ENCODE results near the gene RGPD5.
"Not testable (repeated sequence)": the region's sequence is repeated elsewhere in the genome, so short reads cannot be mapped to it uniquely, and the experiment has no call there.

Gene RGPD5

DNA sequence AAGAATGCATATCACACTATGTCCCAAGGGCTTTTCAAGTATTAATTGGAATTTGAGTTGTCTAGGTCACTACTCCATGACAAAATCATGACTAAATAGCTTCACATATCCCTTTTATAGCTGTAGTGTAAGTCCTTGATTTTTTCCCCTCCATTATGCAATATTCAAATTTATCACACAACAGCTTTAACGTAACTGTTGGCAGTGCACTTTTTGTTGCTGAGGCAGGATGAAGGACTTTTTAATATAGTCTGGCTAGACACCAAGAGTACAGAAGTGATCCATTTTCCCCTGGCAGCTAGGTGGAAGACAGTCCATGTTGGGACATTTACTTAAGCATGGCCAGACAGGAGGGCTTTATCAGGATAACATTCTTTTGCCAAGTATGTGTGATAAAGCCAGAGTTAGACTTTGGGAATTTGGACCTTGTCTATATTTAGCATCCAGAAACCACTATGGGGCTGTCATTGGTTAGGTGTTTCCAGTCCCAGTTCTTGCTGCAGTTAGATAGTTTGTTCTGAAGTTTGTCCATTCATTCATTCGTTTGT lies 11.6 kb upstream of the RGPD5 start:
- not testable (repeated sequence) for H3K9ac ChIP-seq (ENCODE audit: low read length); H3K9me3 ChIP-seq (ENCODE audit: low read length); H3K27me3 ChIP-seq (ENCODE audit: control insufficient read depth in 1 of 2, insufficient read depth in 2 of 2, low read length in 2 of 2); H3K4me3 ChIP-seq (ENCODE audit: low read depth in 1 of 2, low read length in 2 of 2); H3K27ac ChIP-seq (ENCODE audit: low read depth, low read length); H3K36me3 ChIP-seq (ENCODE audit: insufficient read depth, low read length); H3K4me1 ChIP-seq (ENCODE audit: insufficient read depth, low read length)

DNA sequence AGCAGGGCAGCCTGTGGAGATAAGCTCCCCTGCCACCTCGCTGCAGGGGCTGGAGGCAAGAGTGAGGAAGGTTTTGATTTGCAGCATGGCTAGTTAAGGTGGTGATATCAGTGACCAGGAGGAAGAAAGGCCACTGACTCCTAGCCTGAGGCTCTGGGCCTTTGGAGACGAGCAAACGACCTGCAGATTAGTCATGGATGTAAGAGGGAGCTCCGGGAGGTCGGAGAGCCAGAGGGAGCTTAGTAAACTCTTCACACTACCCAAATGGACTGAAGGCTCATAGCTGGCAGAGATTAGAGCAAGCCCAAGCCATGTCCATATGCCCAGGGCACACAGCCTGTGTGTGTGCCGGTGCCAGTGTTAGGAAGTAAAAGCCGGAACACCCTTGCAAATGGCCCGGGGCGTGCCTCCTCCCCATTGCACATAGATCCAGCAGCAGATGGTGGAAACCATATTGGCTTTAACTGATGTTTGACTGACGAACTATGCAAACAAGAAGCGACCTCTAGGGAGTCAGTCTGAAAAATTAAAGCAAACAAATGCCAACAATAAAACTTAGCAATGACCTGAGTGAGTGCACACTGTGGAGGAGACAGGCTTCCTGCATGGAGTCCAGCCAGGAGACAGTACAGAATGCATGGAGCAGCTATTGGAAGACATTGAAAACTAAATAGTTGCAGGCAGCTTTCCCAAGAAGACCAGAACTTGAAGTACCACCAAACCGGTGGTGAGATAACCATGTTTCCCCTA lies 2.4 kb upstream of the RGPD5 start:
- not testable (repeated sequence) for H3K27ac ChIP-seq (ENCODE audit: low read depth, low read length); H3K9me3 ChIP-seq (ENCODE audit: low read length); H3K36me3 ChIP-seq (ENCODE audit: insufficient read depth, low read length); H3K9ac ChIP-seq (ENCODE audit: low read length); H3K4me1 ChIP-seq (ENCODE audit: insufficient read depth, low read length); H3K4me3 ChIP-seq (ENCODE audit: low read depth in 1 of 2, low read length in 2 of 2); H3K27me3 ChIP-seq (ENCODE audit: control insufficient read depth in 1 of 2, insufficient read depth in 2 of 2, low read length in 2 of 2)

DNA sequence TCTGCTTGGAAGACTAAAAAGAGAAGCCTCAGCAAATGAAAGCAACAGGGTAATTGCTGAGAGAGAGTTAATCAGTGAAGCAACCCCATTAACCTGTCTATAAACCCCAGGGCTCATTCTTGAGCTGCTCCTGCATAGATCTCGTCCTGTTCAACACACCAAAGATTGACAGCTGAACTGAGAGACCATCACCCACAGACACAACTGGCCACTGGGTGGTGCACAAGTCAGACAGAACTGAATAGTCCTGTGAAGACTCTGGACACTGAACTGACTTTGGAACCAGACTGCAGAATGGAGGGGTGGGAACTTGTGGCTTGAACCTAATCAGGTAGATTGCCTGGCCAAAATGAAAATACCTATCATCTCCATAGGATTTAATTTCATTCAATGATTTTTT lies 1.4 kb upstream of the RGPD5 start:
- H3K9ac ChIP-seq (ENCODE audit: low read length); H3K4me3 ChIP-seq (ENCODE audit: low read depth in 1 of 2, low read length in 2 of 2); H3K36me3 ChIP-seq (ENCODE audit: insufficient read depth, low read length); H3K27ac ChIP-seq (ENCODE audit: low read depth, low read length); H3K27me3 ChIP-seq (ENCODE audit: control insufficient read depth in 1 of 2, insufficient read depth in 2 of 2, low read length in 2 of 2); H3K4me1 ChIP-seq (ENCODE audit: insufficient read depth, low read length); H3K9me3 ChIP-seq (ENCODE audit: low read length): not testable (repeated sequence)

DNA sequence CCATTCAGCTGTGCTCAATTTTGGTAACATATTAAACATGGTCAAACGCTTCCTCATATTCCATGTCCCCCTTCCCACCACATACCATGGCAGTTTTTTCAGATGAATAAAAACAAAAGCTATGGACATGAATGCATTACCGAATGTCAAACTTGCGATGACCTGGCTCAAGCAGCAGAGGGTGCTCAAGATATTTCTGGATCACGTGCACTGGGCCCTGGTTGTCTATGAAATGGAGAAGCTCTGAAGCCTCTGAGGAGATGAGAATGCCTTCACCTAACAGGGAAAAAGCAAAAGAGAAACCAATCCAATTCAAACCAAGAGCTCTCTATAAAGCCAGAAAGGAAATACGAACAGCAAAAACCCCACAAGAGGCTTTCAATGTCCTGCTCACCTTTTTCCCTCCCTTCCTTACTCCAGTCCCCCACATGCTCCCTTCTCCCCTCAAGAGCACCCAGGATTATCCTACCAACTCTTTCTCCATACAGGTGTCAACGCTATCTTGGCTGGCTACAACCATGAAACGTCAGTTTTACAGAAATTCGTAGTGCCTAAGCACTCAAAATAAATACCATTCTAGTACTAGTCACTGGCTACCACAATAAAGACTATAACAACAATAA lies 77.1 kb downstream of the RGPD5 start:
- not testable (repeated sequence) for H3K4me3 ChIP-seq (ENCODE audit: low read depth in 1 of 2, low read length in 2 of 2); H3K9ac ChIP-seq (ENCODE audit: low read length); H3K9me3 ChIP-seq (ENCODE audit: low read length); H3K36me3 ChIP-seq (ENCODE audit: insufficient read depth, low read length); H3K27ac ChIP-seq (ENCODE audit: low read depth, low read length); H3K27me3 ChIP-seq (ENCODE audit: control insufficient read depth in 1 of 2, insufficient read depth in 2 of 2, low read length in 2 of 2); H3K4me1 ChIP-seq (ENCODE audit: insufficient read depth, low read length)

DNA sequence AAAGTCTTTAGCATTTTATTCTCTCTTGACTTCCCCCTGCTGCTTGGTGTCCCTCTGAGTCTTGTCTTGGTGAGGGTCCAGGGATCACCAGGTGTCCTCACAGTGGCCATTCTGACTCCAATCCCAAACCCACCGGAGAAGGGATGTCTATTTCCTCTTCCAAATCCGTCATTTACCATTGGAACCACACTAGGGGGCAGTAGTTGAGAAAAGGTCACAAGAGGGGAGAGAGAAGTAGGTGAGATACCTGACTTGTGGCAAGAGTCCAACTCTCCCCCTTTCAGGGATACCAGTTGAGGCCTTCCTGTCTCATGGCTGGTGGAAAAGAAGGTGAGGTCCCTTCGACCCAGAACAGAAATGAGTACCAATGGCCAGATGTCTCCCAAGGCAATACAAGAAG lies 82.5 kb downstream of the RGPD5 start:
- H3K4me3 ChIP-seq (ENCODE audit: low read depth in 1 of 2, low read length in 2 of 2); H3K27me3 ChIP-seq (ENCODE audit: control insufficient read depth in 1 of 2, insufficient read depth in 2 of 2, low read length in 2 of 2); H3K36me3 ChIP-seq (ENCODE audit: insufficient read depth, low read length); H3K9ac ChIP-seq (ENCODE audit: low read length); H3K9me3 ChIP-seq (ENCODE audit: low read length); H3K4me1 ChIP-seq (ENCODE audit: insufficient read depth, low read length); H3K27ac ChIP-seq (ENCODE audit: low read depth, low read length): not testable (repeated sequence)

DNA sequence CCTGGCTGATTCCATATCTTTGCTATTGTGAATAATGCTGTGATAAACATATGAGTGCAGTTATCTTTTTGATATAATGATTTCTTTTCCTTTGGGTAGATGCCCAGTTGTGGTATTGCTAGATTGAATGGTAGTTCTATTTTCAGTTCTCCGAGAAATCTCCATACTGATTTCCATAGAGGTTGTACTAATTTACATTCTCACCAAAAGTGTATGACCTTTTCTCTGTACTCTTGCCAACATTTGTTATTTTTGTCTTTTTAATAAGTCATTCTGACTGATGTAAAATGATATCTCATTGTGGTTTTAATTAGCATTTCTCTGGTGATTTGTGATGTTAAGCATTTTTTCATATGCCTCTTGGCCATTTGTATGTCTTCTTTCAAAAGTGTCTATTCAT lies 88.0 kb downstream of the RGPD5 start:
- H3K27ac ChIP-seq (ENCODE audit: low read depth, low read length); H3K4me1 ChIP-seq (ENCODE audit: insufficient read depth, low read length); H3K27me3 ChIP-seq (ENCODE audit: control insufficient read depth in 1 of 2, insufficient read depth in 2 of 2, low read length in 2 of 2); H3K4me3 ChIP-seq (ENCODE audit: low read depth in 1 of 2, low read length in 2 of 2); H3K9ac ChIP-seq (ENCODE audit: low read length); H3K36me3 ChIP-seq (ENCODE audit: insufficient read depth, low read length); H3K9me3 ChIP-seq (ENCODE audit: low read length): not testable (repeated sequence)

DNA sequence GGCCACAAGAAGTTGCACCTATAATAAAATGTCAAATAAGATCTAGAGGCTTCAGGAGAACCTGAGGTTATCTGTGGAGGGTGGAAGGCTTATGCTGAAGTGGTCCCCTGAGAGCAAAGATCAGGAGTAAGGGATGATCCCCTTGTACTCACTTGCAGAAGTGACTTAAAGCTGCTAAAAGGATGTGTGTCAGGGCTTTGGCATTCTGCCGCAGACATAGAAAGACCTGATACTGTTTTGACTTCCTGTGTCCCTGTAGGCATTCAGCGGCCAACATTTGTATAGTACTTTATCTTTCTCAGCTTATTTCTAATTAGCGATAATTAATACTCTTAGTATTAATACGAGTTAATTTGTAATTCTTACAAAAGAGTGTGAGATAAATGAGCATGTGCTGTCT lies 94.3 kb downstream of the RGPD5 start:
- not testable (repeated sequence) for H3K4me1 ChIP-seq (ENCODE audit: insufficient read depth, low read length); H3K27ac ChIP-seq (ENCODE audit: low read depth, low read length); H3K36me3 ChIP-seq (ENCODE audit: insufficient read depth, low read length); H3K27me3 ChIP-seq (ENCODE audit: control insufficient read depth in 1 of 2, insufficient read depth in 2 of 2, low read length in 2 of 2); H3K9me3 ChIP-seq (ENCODE audit: low read length); H3K9ac ChIP-seq (ENCODE audit: low read length); H3K4me3 ChIP-seq (ENCODE audit: low read depth in 1 of 2, low read length in 2 of 2)

DNA sequence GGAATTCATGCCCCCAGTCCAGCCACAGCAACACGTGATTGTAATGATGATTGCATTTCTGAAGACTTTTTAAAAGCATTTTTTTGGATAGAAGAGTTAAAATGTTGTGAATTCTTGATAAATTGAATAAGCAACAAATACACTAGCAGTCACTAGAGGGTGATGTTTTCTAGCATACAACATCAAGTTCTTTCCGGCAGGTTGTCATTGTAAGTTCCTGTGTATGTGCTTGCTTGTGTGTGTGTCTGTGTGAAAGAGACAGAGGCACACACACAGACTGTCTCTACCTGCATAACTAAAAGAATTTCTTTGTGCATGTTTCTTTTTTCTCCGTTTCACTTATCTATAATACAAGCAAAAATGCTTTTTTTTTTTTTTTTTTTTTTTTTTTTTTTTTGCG lies 95.8 kb downstream of the RGPD5 start:
- not testable (repeated sequence) for H3K27me3 ChIP-seq (ENCODE audit: control insufficient read depth in 1 of 2, insufficient read depth in 2 of 2, low read length in 2 of 2); H3K27ac ChIP-seq (ENCODE audit: low read depth, low read length); H3K4me3 ChIP-seq (ENCODE audit: low read depth in 1 of 2, low read length in 2 of 2); H3K4me1 ChIP-seq (ENCODE audit: insufficient read depth, low read length); H3K36me3 ChIP-seq (ENCODE audit: insufficient read depth, low read length); H3K9me3 ChIP-seq (ENCODE audit: low read length); H3K9ac ChIP-seq (ENCODE audit: low read length)

DNA sequence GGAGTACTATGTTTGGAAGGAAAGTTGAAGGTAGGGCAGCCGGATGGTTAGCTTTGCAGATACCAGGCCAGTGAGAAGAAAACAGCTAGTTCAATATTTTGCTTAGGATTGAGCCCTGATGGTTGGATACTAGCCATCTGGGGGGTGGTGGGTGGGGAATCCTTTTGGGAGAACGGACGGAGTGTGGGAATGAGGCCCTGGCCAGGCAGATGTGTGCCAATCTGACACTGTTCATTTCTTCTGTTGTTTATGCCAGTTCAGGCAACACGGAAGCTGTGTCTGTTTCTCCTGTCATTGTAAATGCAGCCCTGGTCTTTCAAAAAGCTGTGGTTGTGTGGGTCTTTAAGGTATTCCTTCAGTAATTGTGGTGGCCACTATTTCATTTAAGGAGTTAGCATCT lies 96.9 kb downstream of the RGPD5 start:
- not testable (repeated sequence) for H3K27ac ChIP-seq (ENCODE audit: low read depth, low read length); H3K36me3 ChIP-seq (ENCODE audit: insufficient read depth, low read length); H3K27me3 ChIP-seq (ENCODE audit: control insufficient read depth in 1 of 2, insufficient read depth in 2 of 2, low read length in 2 of 2); H3K4me3 ChIP-seq (ENCODE audit: low read depth in 1 of 2, low read length in 2 of 2); H3K9ac ChIP-seq (ENCODE audit: low read length); H3K9me3 ChIP-seq (ENCODE audit: low read length); H3K4me1 ChIP-seq (ENCODE audit: insufficient read depth, low read length)

DNA sequence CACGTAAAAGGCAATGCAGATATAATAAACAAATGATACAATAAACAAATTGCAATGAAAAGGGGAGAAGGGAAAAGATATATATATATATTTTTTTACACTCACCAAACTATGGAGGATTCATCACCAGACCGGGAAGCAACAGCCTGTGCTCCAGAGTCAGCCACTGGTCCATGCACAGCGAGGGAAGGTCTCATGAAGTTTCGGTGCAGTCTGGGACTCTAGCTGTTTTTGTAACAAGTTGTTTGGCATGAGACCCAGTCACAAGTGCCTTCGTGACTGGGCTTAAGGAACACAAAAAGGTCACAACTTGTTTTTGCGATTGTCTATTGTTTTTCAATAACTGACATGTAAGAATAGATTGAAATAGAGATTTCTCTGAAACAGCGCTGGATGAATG lies 99.6 kb downstream of the RGPD5 start:
- H3K27me3 ChIP-seq (ENCODE audit: control insufficient read depth in 1 of 2, insufficient read depth in 2 of 2, low read length in 2 of 2); H3K27ac ChIP-seq (ENCODE audit: low read depth, low read length); H3K36me3 ChIP-seq (ENCODE audit: insufficient read depth, low read length): not testable (repeated sequence)

DNA sequence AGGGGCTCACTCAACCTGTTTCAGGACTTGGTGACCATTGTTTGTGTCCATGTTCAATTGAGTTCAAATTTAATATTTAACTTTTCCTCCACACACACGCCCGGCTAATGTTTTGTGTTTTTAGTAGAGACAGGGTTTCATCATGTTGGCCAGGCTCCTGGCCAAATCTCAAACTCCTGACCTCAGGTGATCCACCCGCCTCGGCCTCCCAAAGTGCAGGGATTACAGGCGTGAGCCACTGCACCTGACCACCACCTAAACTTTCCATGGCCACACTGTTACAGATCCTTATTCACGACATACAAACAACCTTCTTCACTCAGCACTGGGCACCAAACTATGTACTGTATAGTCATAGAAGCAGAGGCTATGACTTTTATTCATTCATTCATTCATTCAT lies 100.0 kb downstream of the RGPD5 start:
- H3K27me3 ChIP-seq (ENCODE audit: control insufficient read depth in 1 of 2, insufficient read depth in 2 of 2, low read length in 2 of 2); H3K9ac ChIP-seq (ENCODE audit: low read length); H3K27ac ChIP-seq (ENCODE audit: low read depth, low read length); H3K4me1 ChIP-seq (ENCODE audit: insufficient read depth, low read length); H3K4me3 ChIP-seq (ENCODE audit: low read depth in 1 of 2, low read length in 2 of 2); H3K9me3 ChIP-seq (ENCODE audit: low read length); H3K36me3 ChIP-seq (ENCODE audit: insufficient read depth, low read length): not testable (repeated sequence)

More for the DNA sequence above, 99.6 kb downstream of the RGPD5 start:
- H3K9me3 ChIP-seq (ENCODE audit: low read length); H3K9ac ChIP-seq (ENCODE audit: low read length); H3K4me3 ChIP-seq (ENCODE audit: low read depth in 1 of 2, low read length in 2 of 2); H3K4me1 ChIP-seq (ENCODE audit: insufficient read depth, low read length): not testable (repeated sequence)
